K562 (cell line): Measurements from ENCODE around the gene PPP1R13L. TPM values are rescaled to one million over a fixed set of nuclear protein-coding genes. Genes with fewer than 3 reads are reported as not detected.

Experiments
- ATF6 ChIP-seq: sonication (generic); formaldehyde crosslinking; IDR thresholded peaks from 2 replicates; pipeline ENCODE4 v1.4.0; 2020; ENCODE audit warnings: mild to moderate bottlenecking, missing genetic modification reagents
- MGA ChIP-seq: fragments of 450-650 bp; IDR thresholded peaks from 2 replicates; pipeline ENCODE4 v1.6.1; 2016; ENCODE audit warnings: mild to moderate bottlenecking, moderate library complexity
- MTF1 ChIP-seq: fragments of 250-450 bp; sonication (Bioruptor Pico); IDR thresholded peaks from 2 replicates; pipeline ENCODE4 v1.9.0; 2021; ENCODE audit warnings: moderate library complexity, mild to moderate bottlenecking, inconsistent platforms, borderline replicate concordance
- NCOA6 ChIP-seq: fragments of 450-650 bp; IDR thresholded peaks from 2 replicates; pipeline ENCODE4 v1.6.1; 2017; ENCODE audit warnings: mild to moderate bottlenecking
- NKRF ChIP-seq: fragments of 450-650 bp; IDR thresholded peaks from 2 replicates; pipeline ENCODE4 v1.6.1; 2016; ENCODE audit warnings: borderline replicate concordance
- PHF8 ChIP-seq: fragments of 200-600 bp; sonication (generic); IDR thresholded peaks from 2 replicates; pipeline ENCODE4 v1.6.1; 2012; ENCODE audit warnings: mixed run types, mild to moderate bottlenecking, inconsistent platforms, low read length, moderate library complexity, borderline replicate concordance
- TFAM ChIP-seq: fragments of 250-450 bp; sonication (Bioruptor Pico); conservative IDR thresholded peaks from 2 replicates; pipeline ENCODE4 v1.5.0; 2021; ENCODE audit warnings: mild to moderate bottlenecking, moderate library complexity
- USF1 ChIP-seq: sonication (generic); formaldehyde crosslinking; IDR thresholded peaks from 2 replicates; pipeline ENCODE4 v1.9.0; 2022; ENCODE audit warnings: mild to moderate bottlenecking, missing genetic modification reagents
- polyA plus RNA-seq, 8 experiments: library from polyadenylated mRNA; depleted of rRNA in 4 of 8; stranded (reverse) in 5 of 8; unstranded in 3 of 8; fragments of >200 nt; fragmentation: Nextera tagmentation in 2 of 8; fragmentation: Illumina TruSeq in 1 of 8; extraction: Ambion mirVana in 2 of 8; extraction: Trizol in 1 of 8; gene quantifications; 2 replicates each; pipeline versions ENCODE4 v1.2.1 to v1.2.3, GENCODE V29; 2011 to 2014; ENCODE audit warnings: inconsistent platforms in 1 of 8, missing spikeins in 1 of 8
- total RNA-seq, 7 experiments: library from RNA; depleted of rRNA in 6 of 7; stranded (reverse); fragments of >200 nt in 6 of 7; fragmentation: Illumina TruSeq in 2 of 7; extraction: Trizol in 2 of 7; gene quantifications; 2 replicates each; pipeline versions ENCODE4 v1.2.1 to v1.2.3, GENCODE V29; 2011 to 2021; ENCODE audit warnings: low replicate concordance in 1 of 7

The PPP1R13L gene
- total and polyA plus RNA-seq, 9 of the 15 experiments (the other 6 are each of a cell fraction or from before 2014, with no cell fraction given), result 0.32 to 6.7 (median 2.0) TPM

- TF ChIP-seq NKRF, result 0 out of 2 replicates have a peak, but pooled peaks have one; percentile 3
- TF ChIP-seq MTF1, result no peak
- no peak for TF ChIP-seq ATF6 (CRISPR knock-in tag)
- peak; percentile 89 for TF ChIP-seq MGA
- TF ChIP-seq NCOA6, result no peak
- TF ChIP-seq PHF8, result no peak
- TF ChIP-seq USF1, result peak; percentile 45
- TF ChIP-seq TFAM (CRISPR knock-in tag), result no peak
Observed at GRCh38 chr19:45424191-45425058, 19.6 kb upstream of the PPP1R13L start (continued).
